Measurements from ENCODE around the gene RNF112. TPM values are rescaled to one million over a fixed set of nuclear protein-coding genes. Genes with fewer than 3 reads are reported as not detected.

RNF112 gene
- total and polyA plus RNA-seq, 2 of the 13 experiments (the other 11 are each of a cell fraction or from before 2014, with no cell fraction given), result 0.05 TPM; not detected in 1

DNA sequence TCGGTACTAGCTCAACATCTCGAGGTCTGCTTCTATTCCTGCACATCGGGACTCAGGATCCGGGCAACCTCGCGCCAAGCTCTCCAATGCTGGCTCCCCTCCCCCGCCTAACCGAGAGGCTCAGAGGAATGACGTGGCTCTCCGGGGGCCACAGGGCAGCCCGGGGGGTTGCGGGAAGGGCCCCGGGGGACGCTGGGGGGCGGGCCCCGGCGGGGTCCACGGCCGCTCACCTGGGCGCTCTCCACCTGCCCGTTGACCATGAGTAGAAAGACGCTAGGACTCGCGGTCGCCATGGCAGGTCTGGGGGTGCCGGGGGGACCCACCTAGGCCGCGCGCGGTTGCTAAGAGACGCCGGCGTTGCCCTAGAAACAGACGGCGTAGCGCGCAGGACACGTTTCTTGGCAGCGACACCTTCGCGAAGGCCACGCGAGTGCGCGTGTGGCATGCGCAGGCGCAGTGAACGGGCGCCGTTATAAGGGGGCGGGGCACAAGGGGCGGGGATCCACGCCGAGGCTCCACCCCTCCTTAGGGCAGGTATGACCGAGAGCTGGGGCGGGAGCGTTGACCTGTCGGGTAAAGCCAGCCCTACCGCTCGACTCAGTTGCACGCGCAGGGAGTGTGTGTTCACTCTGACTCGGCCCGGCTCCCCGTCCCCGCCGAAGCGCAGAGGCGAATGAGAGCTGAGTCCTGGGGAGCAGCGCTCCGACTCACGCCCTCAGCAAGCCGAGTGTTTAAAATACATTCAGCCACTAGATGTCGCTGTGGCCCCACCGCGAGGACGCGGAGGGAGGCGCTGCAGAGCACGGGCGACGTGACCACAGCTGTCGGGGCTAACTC, 48.5 kb upstream of the RNF112 start, which contains the start of gene B9D1 (continued):
- TF ChIP-seq SIN3B (IDR thresholded peaks at IDR 0.05; ENCODE audit: low read length) (no peak), CBX5 (CRISPR knock-in tag; IDR thresholded peaks at IDR 0.05; ENCODE audit: borderline replicate concordance) (peak; percentile 71; the same call in 1 of the 2 replicates), MYNN (CRISPR knock-in tag; IDR thresholded peaks at IDR 0.05; ENCODE audit: low read depth) (0 out of 2 replicates have a peak, but pooled peaks have one; percentile 94), CENPX (CRISPR knock-in tag; IDR thresholded peaks at IDR 0.05) (no peak), TEAD2 (CRISPR knock-in tag; IDR thresholded peaks at IDR 0.05) (no peak), POLR2AphosphoS2 (IDR thresholded peaks at IDR 0.05; ENCODE audit: low read depth, low read length) (no peak), ZFP36L1 (CRISPR knock-in tag; IDR thresholded peaks at IDR 0.05) (peak; percentile 63; the same call in 1 of the 2 replicates), ZNF292 (CRISPR knock-in tag; IDR thresholded peaks at IDR 0.05; ENCODE audit: borderline replicate concordance, low read depth) (peak; percentile 64; the same call in 1 of the 2 replicates), WIZ (CRISPR knock-in tag; IDR thresholded peaks at IDR 0.05) (no peak), BHLHE40 (IDR thresholded peaks at IDR 0.05; ENCODE audit: low read length) (peak; percentile 59; the same call in 1 of the 2 replicates), ZFP36 (IDR thresholded peaks at IDR 0.05; ENCODE audit: borderline replicate concordance, low read depth, low read length, partially characterized antibody) (no peak), ZBTB1 (CRISPR knock-in tag; IDR thresholded peaks at IDR 0.05; ENCODE audit: borderline replicate concordance) (no peak), ZSCAN21 (CRISPR knock-in tag; IDR thresholded peaks at IDR 0.05; ENCODE audit: borderline replicate concordance) (peak; percentile 38; the same call in 1 of the 2 replicates), SRY (CRISPR knock-in tag; IDR thresholded peaks at IDR 0.05) (peak; percentile 31; the same call in 1 of the 2 replicates), RCOR2 (CRISPR knock-in tag; IDR thresholded peaks at IDR 0.05) (no peak; the same call in 1 of the 2 replicates)
- TF ChIP-seq, protein P1, sequence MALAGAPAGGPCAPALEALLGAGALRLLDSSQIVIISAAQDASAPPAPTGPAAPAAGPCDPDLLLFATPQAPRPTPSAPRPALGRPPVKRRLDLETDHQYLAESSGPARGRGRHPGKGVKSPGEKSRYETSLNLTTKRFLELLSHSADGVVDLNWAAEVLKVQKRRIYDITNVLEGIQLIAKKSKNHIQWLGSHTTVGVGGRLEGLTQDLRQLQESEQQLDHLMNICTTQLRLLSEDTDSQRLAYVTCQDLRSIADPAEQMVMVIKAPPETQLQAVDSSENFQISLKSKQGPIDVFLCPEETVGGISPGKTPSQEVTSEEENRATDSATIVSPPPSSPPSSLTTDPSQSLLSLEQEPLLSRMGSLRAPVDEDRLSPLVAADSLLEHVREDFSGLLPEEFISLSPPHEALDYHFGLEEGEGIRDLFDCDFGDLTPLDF (CRISPR knock-in tag; IDR thresholded peaks at IDR 0.05), result 0 out of 2 replicates have a peak, but pooled peaks have one; percentile 31
- TF ChIP-seq, protein P2, sequence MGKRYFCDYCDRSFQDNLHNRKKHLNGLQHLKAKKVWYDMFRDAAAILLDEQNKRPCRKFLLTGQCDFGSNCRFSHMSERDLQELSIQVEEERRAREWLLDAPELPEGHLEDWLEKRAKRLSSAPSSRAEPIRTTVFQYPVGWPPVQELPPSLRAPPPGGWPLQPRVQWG (CRISPR knock-in tag; IDR thresholded peaks at IDR 0.05; ENCODE audit: borderline replicate concordance, low read depth), result no peak
- TF ChIP-seq, protein P3, sequence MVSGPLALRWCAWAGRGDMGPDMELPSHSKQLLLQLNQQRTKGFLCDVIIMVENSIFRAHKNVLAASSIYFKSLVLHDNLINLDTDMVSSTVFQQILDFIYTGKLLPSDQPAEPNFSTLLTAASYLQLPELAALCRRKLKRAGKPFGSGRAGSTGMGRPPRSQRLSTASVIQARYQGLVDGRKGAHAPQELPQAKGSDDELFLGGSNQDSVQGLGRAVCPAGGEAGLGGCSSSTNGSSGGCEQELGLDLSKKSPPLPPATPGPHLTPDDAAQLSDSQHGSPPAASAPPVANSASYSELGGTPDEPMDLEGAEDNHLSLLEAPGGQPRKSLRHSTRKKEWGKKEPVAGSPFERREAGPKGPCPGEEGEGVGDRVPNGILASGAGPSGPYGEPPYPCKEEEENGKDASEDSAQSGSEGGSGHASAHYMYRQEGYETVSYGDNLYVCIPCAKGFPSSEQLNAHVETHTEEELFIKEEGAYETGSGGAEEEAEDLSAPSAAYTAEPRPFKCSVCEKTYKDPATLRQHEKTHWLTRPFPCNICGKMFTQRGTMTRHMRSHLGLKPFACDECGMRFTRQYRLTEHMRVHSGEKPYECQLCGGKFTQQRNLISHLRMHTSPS (CRISPR knock-in tag; IDR thresholded peaks at IDR 0.05; ENCODE audit: low read depth), result no peak
- TF ChIP-seq, protein P4, sequence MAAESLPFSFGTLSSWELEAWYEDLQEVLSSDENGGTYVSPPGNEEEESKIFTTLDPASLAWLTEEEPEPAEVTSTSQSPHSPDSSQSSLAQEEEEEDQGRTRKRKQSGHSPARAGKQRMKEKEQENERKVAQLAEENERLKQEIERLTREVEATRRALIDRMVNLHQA (CRISPR knock-in tag; IDR thresholded peaks at IDR 0.05), result no peak
- TF ChIP-seq, protein P5, sequence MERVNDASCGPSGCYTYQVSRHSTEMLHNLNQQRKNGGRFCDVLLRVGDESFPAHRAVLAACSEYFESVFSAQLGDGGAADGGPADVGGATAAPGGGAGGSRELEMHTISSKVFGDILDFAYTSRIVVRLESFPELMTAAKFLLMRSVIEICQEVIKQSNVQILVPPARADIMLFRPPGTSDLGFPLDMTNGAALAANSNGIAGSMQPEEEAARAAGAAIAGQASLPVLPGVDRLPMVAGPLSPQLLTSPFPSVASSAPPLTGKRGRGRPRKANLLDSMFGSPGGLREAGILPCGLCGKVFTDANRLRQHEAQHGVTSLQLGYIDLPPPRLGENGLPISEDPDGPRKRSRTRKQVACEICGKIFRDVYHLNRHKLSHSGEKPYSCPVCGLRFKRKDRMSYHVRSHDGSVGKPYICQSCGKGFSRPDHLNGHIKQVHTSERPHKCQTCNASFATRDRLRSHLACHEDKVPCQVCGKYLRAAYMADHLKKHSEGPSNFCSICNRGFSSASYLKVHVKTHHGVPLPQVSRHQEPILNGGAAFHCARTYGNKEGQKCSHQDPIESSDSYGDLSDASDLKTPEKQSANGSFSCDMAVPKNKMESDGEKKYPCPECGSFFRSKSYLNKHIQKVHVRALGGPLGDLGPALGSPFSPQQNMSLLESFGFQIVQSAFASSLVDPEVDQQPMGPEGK (CRISPR knock-in tag; IDR thresholded peaks at IDR 0.05), result peak; percentile 67; the same call in 1 of the 2 replicates
- TF ChIP-seq, protein P6, sequence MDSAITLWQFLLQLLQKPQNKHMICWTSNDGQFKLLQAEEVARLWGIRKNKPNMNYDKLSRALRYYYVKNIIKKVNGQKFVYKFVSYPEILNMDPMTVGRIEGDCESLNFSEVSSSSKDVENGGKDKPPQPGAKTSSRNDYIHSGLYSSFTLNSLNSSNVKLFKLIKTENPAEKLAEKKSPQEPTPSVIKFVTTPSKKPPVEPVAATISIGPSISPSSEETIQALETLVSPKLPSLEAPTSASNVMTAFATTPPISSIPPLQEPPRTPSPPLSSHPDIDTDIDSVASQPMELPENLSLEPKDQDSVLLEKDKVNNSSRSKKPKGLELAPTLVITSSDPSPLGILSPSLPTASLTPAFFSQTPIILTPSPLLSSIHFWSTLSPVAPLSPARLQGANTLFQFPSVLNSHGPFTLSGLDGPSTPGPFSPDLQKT (CRISPR knock-in tag; IDR thresholded peaks at IDR 0.05; ENCODE audit: borderline replicate concordance), result no peak

Measured in HepG2 (cell line).